Naive thymus-derived CD8-positive, alpha-beta T cell (primary cell): ENCODE results near the gene VAPB. TPM values are rescaled to one million over a fixed set of nuclear protein-coding genes. Genes with fewer than 3 reads are reported as not detected.
"Not testable (repeated sequence)": the region's sequence is repeated elsewhere in the genome, so short reads cannot be mapped to it uniquely, and the experiment has no call there.

Source experiments
- ATAC-seq, 2 donors: fragments of 150-1000 bp; cut with Tn5 transposase in 1 of 2; sonication (Bioruptor Pico), chemical (Tn5 transposase) in 1 of 2; 1 replicate in 1 of 2; 2 replicates in 1 of 2; pipeline ENCODE4 v1.10.0; 2021; ENCODE audit warnings: mild to moderate bottlenecking in 2 of 2, moderate library complexity in 2 of 2
- POLR2A ChIA-PET: fragments of 350-600 bp; sonication (Branson Sonifier 250); formaldehyde crosslinking; loops from one replicate; lab custom pipeline; 2021; ENCODE audit warnings: antibody characterized with exemption; lab: Charles Lee
- DNase-seq, 10 donors: peaks; one replicate each; pipeline versions ENCODE4 v3.0.0 to v3.0.0-alpha.2; 2020 to 2022
- H3K27ac Mint-ChIP-seq, 10 donors: one replicate each; pipeline ENCODE4 v1.8.0; 2020 to 2022; ENCODE audit warnings: mild to moderate bottlenecking in 10 of 10, mixed read lengths in 10 of 10, moderate library complexity in 4 of 10, inconsistent platforms in 1 of 10
- H3K27me3 Mint-ChIP-seq, 5 donors: one replicate each; pipeline ENCODE4 v1.8.0; 2021 to 2022; ENCODE audit warnings: mixed read lengths in 5 of 5
- H3K36me3 Mint-ChIP-seq, 3 donors: one replicate each; pipeline ENCODE4 v1.8.0; 2020 to 2022; ENCODE audit warnings: mixed read lengths in 3 of 3, mild to moderate bottlenecking in 2 of 3, inconsistent platforms in 1 of 3
- H3K4me1 Mint-ChIP-seq, 4 donors: one replicate each; pipeline ENCODE4 v1.8.0; 2021 to 2022; ENCODE audit warnings: mixed read lengths in 4 of 4
- H3K4me3 Mint-ChIP-seq, 10 donors: one replicate each; pipeline ENCODE4 v1.8.0; 2020 to 2022; ENCODE audit warnings: mild to moderate bottlenecking in 10 of 10, mixed read lengths in 10 of 10, moderate library complexity in 6 of 10, inconsistent platforms in 1 of 10
- H3K9me3 Mint-ChIP-seq, 9 donors: one replicate each; pipeline ENCODE4 v1.8.0; 2020 to 2022; ENCODE audit warnings: mixed read lengths in 9 of 9, mild to moderate bottlenecking in 3 of 9, inconsistent platforms in 1 of 9, moderate library complexity in 1 of 9
- polyA plus RNA-seq, 3 donors: library from polyadenylated mRNA; unstranded; fragments of 300-500 nt; fragmentation: Illumina TruSeq; gene quantifications; one replicate each; pipeline ENCODE4 v1.2.3, GENCODE V29; 2021
- total RNA-seq, 8 experiments: library from RNA in 2 of 8; stranded (reverse) in 2 of 8; gene quantifications; one replicate each; pipeline ENCODE4 v1.2.3 and lab custom pipeline; 2021 to 2026

VAPB gene
- total and polyA plus RNA-seq, 5 experiments from 2014 or later, result 24.7 to 34.3 (median 34.0) TPM

DNA sequence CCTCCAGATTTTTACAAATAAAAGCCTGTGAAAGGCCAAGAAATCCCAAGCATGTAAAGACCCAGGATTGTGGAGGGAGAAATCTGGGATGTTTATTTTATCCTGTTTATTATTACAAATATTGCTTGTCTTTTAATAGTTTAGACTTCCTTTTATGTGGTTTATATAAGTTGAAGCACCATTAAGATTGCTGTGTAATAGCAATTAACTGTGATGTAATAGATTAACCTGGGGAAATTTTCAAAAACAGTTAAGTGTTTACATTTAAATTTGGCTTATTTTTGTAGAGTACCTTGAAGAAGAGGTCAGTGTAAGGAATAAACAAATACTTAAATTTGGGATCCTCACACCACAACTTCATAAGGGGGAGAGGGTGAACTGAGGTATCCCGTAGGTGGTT, 27.0 kb downstream of the VAPB start:
- Mint-ChIP-seq H3K9me3 (peaks cover 0 to 3% (median 0%) of the 10 kb centered on the region in 9 donors), H3K4me1 (peaks cover 17 to 41% (median 27%) of the 10 kb centered on the region in 4 donors), H3K36me3 (peaks cover 4 to 42% (median 17%) of the 10 kb centered on the region in 3 donors), H3K4me3 (peak overlapping the region in 3 of 10 donors; percentile 27 to 62 (median 43)), H3K27me3 (no peaks in the 10 kb centered on the region), H3K27ac (peak overlapping the region in 8 of 10 donors; percentile 25 to 84 (median 58))
- DNase-seq, result no peak
- no peak for ATAC-seq
- POLR2A ChIA-PET, result interaction anchor here (0.5 kb wide), 1 partner anchor 50 kb away, joined by 4 read pairs; no protein-coding TSS in a partner anchor

DNA sequence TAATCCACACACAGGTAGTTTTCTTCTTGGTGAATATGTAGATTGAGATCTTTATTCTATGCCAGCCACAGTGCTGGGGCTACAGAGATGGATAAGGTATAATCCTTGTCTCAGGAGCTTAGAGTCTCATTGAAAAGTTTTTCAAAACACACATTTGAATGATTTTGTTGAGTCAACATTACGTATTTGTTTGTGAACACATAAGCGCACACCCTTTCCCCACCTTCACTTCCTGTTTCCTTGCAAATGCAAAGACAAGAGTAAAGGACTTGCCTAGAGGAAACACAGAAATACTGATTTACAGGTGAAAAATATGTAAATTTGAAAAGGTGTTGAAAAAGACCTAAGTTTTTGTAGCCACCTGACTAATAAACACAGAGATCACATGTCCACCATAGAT, 27.8 kb downstream of the VAPB start:
- Mint-ChIP-seq H3K4me1 (peaks cover 17 to 35% (median 27%) of the 10 kb centered on the region in 4 donors), H3K36me3 (peaks cover 4 to 49% (median 17%) of the 10 kb centered on the region in 3 donors), H3K4me3 (peak overlapping the region in 5 of 10 donors; percentile 39 to 62 (median 44)), H3K9me3 (peaks cover 0 to 3% (median 0%) of the 10 kb centered on the region in 9 donors), H3K27ac (peak overlapping the region; percentile 25 to 84 (median 66)), H3K27me3 (no peaks in the 10 kb centered on the region)
- DNase-seq (peak in 1 of 10 donors; percentile 21), ATAC-seq (peak in 1 of 2 donors; percentile 22)
- POLR2A ChIA-PET, result no interaction called here

DNA sequence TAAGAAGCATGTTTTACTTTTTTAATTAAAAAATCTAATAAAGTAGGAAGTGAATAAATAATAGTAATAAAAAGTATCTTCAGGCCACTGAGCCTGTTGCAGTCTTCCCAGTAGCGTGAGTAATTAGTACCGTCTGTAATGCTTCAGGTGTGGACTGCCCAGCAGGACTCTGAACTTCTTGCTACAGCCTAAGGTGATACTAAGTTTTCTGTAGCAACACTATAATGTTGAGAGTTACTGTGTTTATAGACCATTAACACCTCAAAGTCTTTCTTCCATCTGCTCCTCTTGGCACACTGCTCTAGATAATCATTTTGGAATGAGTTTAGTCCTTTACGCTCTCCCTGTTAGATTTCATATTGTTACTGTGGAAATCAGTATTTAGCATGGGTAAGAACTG, 28.4 kb downstream of the VAPB start:
- POLR2A ChIA-PET, result no interaction called here
- no peaks in the 10 kb centered on the region for H3K27me3 Mint-ChIP-seq
- DNase-seq (no peak), ATAC-seq (no peak)
- peaks cover 0 to 3% (median 0%) of the 10 kb centered on the region in 9 donors for H3K9me3 Mint-ChIP-seq
- H3K4me3 Mint-ChIP-seq, result no peak overlapping the region
- peaks cover 4 to 55% (median 17%) of the 10 kb centered on the region in 3 donors for H3K36me3 Mint-ChIP-seq
- peaks cover 17 to 32% (median 26%) of the 10 kb centered on the region in 4 donors for H3K4me1 Mint-ChIP-seq
- H3K27ac Mint-ChIP-seq, result peak overlapping the region in 7 of 10 donors; percentile 0 to 68 (median 48)

DNA sequence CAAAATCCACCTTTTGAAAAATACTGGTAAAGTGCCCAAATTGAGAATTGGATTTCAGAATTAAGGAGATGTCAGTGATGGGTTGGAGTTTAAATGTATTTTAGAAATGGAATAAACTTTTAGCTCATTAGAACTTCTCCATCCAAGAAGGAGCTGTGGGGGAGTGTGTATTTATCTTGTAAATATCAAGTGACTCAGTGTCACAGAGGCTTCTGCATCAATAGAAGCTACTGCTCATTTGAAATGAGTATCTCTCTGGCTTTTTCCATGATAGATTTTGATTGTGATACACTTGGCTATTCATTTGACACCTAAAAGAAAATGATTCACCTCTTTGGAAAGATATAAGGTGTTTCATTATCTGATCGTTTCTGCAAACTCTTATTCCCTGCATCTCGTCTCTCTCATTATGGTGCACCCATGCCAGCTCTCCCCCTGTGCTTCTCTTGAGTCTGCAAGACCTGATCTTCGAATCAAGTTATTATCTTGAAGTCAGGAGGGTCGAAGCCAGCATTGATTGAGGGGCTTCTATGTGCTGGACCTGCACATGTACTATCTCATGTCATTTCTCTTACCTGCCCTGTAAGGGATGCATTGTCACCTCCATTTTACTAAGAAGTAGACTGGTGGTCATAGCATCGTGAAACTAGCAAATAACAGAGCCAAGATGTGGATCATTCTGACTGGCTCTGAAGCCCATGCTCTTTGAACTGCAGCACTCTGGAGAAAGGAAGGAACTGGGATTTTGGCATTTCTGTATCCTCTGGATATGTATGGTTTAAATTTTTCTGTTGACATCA, 30.1 kb downstream of the VAPB start:
- H3K4me3 Mint-ChIP-seq, result no peak overlapping the region
- H3K36me3 Mint-ChIP-seq, result peaks cover 4 to 63% (median 17%) of the 10 kb centered on the region in 3 donors
- H3K9me3 Mint-ChIP-seq, result peaks cover 0 to 3% (median 0%) of the 10 kb centered on the region in 9 donors
- ATAC-seq (no peak), DNase-seq (no peak)
- no peaks in the 10 kb centered on the region for H3K27me3 Mint-ChIP-seq
- H3K27ac Mint-ChIP-seq, result peak overlapping the region in 5 of 10 donors; percentile 33 to 75 (median 40)
- H3K4me1 Mint-ChIP-seq, result peaks cover 18 to 33% (median 28%) of the 10 kb centered on the region in 4 donors
- POLR2A ChIA-PET, result no interaction called here

DNA sequence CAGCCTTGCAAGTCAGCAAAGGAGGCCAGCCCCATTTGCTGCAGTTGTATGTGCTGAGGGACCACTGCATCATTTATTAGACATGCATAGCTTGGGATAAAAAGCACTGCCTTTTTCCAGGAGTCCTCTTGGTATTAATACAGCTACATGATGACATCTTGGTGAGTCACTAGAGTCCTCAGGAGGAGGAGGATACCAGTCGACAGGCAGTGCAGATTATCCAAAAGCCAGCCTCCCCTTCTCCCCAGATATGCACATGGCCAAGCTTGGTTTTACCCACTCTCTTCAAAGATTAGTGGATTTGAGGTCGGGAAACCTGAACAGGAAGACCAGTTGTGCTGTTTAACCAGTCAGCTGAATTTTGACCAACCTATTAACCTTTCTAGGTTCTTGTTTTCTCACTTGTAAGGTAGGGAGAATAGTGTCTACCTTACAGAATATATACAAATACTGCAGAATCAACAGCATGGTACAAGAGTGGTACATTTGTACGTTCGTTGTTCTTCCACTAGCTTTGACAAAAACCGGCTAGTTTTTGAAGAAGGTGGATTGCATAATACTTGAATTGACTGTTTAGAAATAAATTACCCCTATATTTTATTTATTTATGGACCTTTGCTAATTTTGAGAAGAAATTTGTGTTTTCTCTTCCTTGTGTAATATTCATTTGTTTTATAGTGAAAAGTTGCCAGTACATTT, 31.9 kb downstream of the VAPB start:
- Mint-ChIP-seq H3K27me3 (no peaks in the 10 kb centered on the region), H3K9me3 (peaks cover 0 to 2% (median 0%) of the 10 kb centered on the region in 9 donors), H3K27ac (peak overlapping the region in 6 of 10 donors; percentile 0 to 89 (median 48)), H3K4me1 (peaks cover 23 to 33% (median 28%) of the 10 kb centered on the region in 4 donors), H3K4me3 (no peak overlapping the region), H3K36me3 (peaks cover 0 to 64% (median 12%) of the 10 kb centered on the region in 3 donors)
- ATAC-seq, result no peak
- no peak for DNase-seq
- POLR2A ChIA-PET, result no interaction called here

DNA sequence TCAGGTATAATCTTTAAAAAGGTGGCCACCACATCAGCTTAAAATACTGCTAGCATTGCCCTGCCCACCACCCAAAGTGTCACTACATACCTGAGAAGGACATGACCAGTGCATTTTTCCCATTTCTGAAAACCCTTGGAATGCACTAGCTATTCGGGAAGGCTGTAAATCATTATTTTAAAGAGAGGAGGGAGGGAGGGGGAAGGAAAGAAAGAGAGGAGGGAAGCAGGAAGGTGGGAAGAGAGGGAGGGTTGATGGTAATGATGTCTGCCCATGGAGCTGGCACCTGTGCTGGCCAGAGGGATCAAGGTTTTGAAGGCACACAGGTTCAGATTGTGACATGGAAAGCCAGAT, 32.4 kb downstream of the VAPB start:
- POLR2A ChIA-PET, result no interaction called here

DNA sequence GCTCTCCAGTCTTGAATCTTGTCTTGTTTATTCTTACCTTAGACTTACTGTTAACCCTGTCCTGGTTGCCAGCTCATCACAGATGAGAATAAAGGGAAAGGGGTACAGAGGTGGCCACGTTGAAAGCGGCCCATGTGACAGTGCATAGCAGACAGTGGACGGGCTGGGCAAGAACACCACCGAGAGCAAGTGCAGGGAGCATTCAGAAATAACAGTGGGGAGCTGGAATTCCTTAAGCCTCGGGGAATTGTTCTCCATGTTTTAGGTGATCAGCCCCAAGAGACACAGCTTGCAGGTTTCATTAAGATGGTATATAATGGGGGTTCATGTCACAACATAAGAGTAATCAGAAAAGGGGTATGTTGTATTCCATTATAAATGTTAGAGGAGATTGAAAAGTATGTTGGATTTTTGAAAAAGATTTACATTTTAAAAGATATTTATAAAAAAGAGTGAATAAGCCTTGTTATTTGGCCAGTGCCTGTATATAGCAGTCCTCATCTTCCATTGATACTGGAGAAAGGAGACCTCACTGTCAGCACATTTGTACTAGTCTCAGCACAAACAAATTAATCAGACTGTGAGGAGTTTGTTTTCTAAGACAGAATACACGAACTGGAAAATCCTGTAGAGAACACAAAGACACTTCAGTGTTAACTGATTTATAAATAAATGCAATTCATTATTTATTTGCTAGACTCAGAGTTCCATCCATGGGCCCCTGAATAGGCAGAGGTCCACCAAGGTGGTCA, 35.4 kb downstream of the VAPB start:
- peak overlapping the region in 6 of 10 donors; percentile 16 to 91 (median 79) for H3K27ac Mint-ChIP-seq
- no peak for ATAC-seq
- POLR2A ChIA-PET, result no interaction called here
- peaks cover 0 to 2% (median 0%) of the 10 kb centered on the region in 9 donors for H3K9me3 Mint-ChIP-seq
- peaks cover 0 to 46% (median 15%) of the 10 kb centered on the region in 3 donors for H3K36me3 Mint-ChIP-seq
- H3K4me1 Mint-ChIP-seq, result peaks cover 10 to 20% (median 14%) of the 10 kb centered on the region in 4 donors
- H3K4me3 Mint-ChIP-seq, result no peak overlapping the region
- no peaks in the 10 kb centered on the region for H3K27me3 Mint-ChIP-seq
- no peak for DNase-seq

More for the DNA sequence above, 32.4 kb downstream of the VAPB start:
- Mint-ChIP-seq H3K4me1 (peaks cover 18 to 28% (median 23%) of the 10 kb centered on the region in 4 donors), H3K27ac (peak overlapping the region in 4 of 10 donors; percentile 19 to 89 (median 62)), H3K27me3 (no peaks in the 10 kb centered on the region), H3K36me3 (peaks cover 0 to 60% (median 12%) of the 10 kb centered on the region in 3 donors), H3K9me3 (peaks cover 0 to 2% (median 0%) of the 10 kb centered on the region in 9 donors), H3K4me3 (no peak overlapping the region)
- ATAC-seq (no peak), DNase-seq (no peak)

DNA sequence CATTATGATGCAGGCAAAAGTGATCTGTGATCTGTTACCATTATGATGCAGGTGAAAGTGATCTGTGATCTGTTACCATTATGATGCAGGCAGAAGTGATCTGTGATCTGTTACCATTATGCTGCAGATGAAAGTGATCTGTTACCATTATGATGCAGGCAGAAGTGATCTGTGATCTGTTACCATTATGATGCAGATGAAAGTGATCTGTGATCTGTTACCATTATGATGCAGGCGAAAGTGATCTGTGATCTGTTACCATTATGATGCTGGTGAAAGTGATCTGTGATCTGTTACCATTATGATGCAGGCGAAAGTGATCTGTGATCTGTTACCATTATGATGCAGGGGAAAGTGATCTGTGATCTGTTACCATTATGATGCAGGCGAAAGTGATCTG, 38.5 kb downstream of the VAPB start:
- H3K9me3 Mint-ChIP-seq, POLR2A ChIA-PET, H3K27me3 Mint-ChIP-seq, H3K27ac Mint-ChIP-seq, DNase-seq, ATAC-seq, H3K4me3 Mint-ChIP-seq: not testable (repeated sequence)
- Mint-ChIP-seq H3K4me1 (peaks cover 15 to 35% (median 23%) of the 10 kb centered on the region in 4 donors), H3K36me3 (peaks cover 0 to 34% (median 9%) of the 10 kb centered on the region in 3 donors)

DNA sequence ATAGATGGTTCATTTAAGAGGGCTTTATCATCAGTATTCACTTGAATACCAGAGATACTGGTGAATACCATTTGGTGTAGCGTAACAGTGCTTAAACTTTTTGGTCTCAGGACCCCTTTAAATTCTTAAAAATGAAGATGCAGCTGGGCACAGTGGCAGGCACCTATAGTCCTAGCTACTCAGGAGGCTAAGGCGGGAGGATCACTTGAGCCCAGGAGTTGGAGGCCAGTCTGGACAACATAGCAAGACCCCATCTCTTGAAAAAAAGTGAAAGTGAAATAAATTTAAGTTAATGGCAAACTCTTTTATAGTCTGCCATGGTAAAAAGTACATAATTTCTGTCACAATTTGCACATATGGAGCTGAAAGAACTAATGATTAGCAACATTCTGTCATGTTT, 39.3 kb downstream of the VAPB start:
- ATAC-seq, result no peak
- H3K9me3 Mint-ChIP-seq, result peaks cover 0 to 2% (median 0%) of the 10 kb centered on the region in 9 donors
- H3K27me3 Mint-ChIP-seq, result no peaks in the 10 kb centered on the region
- H3K27ac Mint-ChIP-seq, result no peak overlapping the region
- POLR2A ChIA-PET, result no interaction called here
- no peak overlapping the region for H3K4me3 Mint-ChIP-seq
- DNase-seq, result no peak
- H3K4me1 Mint-ChIP-seq, result peaks cover 23 to 43% (median 31%) of the 10 kb centered on the region in 4 donors
- H3K36me3 Mint-ChIP-seq, result peaks cover 0 to 39% (median 9%) of the 10 kb centered on the region in 3 donors

DNA sequence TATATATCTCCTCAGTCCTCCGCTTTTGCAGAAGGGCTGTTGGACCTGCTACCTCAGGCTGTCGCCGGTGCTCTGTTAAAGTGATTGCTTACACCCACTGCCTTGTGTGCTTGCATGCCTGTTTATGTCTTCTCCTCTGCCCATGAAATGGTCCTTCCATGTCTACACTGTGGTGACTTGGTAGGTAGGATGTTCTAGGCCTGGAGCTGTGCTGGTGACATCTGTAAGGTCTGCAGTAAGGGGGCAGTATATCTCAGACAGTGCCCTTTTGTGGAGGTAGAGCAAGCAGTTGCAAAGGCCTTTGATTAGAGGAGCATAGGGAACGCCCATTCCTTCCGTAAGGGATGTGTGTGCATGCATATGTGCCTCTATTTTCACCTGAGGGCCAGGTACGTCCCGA, 40.3 kb downstream of the VAPB start:
- Mint-ChIP-seq H3K27ac (no peak overlapping the region), H3K36me3 (peaks cover 0 to 37% (median 9%) of the 10 kb centered on the region in 3 donors), H3K9me3 (peaks cover 0 to 2% (median 0%) of the 10 kb centered on the region in 9 donors), H3K4me3 (no peak overlapping the region), H3K27me3 (no peaks in the 10 kb centered on the region), H3K4me1 (peaks cover 21 to 44% (median 32%) of the 10 kb centered on the region in 4 donors)
- no peak for DNase-seq
- no peak for ATAC-seq
- POLR2A ChIA-PET, result no interaction called here

DNA sequence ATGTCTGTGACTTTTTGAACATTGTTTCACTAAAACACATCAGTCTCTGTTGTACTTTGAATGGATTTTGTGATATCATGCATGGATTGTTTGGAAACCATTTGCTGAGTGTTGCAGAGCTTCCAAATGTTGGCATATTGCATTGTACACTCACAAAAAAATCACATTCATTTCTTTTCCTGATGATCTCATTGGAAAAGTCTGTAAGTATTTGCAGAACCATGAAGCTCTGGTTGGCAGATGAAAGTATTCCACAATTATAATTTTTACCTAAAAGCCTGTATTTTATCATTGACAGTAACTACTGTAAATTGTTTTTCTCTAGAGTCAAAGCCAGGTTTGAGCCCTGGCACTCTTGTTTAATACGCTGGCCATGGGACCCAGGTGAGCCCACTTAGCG, 42.1 kb downstream of the VAPB start:
- peaks cover 20 to 49% (median 33%) of the 10 kb centered on the region in 4 donors for H3K4me1 Mint-ChIP-seq
- POLR2A ChIA-PET, result no interaction called here
- peaks cover 0 to 51% (median 9%) of the 10 kb centered on the region in 3 donors for H3K36me3 Mint-ChIP-seq
- no peak overlapping the region for H3K4me3 Mint-ChIP-seq
- no peaks in the 10 kb centered on the region for H3K27me3 Mint-ChIP-seq
- peaks cover 0 to 2% (median 0%) of the 10 kb centered on the region in 9 donors for H3K9me3 Mint-ChIP-seq
- DNase-seq (no peak), ATAC-seq (no peak)
- no peak overlapping the region for H3K27ac Mint-ChIP-seq
